SJSA1 (cell line): ENCODE data around the gene CDC45. TPM values are rescaled to one million over a fixed set of nuclear protein-coding genes. Genes with fewer than 3 reads are reported as not detected.

Source experiments
- DNase-seq, 2 experiments: peaks; one replicate each; pipeline ENCODE4 v3.0.0-alpha.2; 2015 to 2020; ENCODE audit warnings: low spot score in 2 of 2, low read depth in 1 of 2
- H3K27ac ChIP-seq: fragments of 250-450 bp; sonication (Bioruptor Pico); 2 replicates; pipeline ENCODE4 v1.5.1; 2020; ENCODE audit warnings: mild to moderate bottlenecking, moderate library complexity
- H3K27me3 ChIP-seq: fragments of 250-450 bp; sonication (Bioruptor Pico); replicated peaks from 2 replicates; pipeline ENCODE4 v1.5.1; 2020; ENCODE audit warnings: mild to moderate bottlenecking, moderate library complexity
- H3K36me3 ChIP-seq: fragments of 250-450 bp; sonication (Bioruptor Pico); 2 replicates; pipeline ENCODE4 v1.5.1; 2020; ENCODE audit warnings: mild to moderate bottlenecking
- H3K4me1 ChIP-seq: fragments of 250-450 bp; sonication (Bioruptor Pico); replicated peaks from 2 replicates; pipeline ENCODE4 v1.6.1; 2021; ENCODE audit warnings: mild to moderate bottlenecking
- H3K4me3 ChIP-seq: fragments of 250-450 bp; sonication (Bioruptor Pico); 2 replicates; pipeline ENCODE4 v1.5.1; 2020; ENCODE audit warnings: mild to moderate bottlenecking
- H3K9me3 ChIP-seq: fragments of 250-450 bp; sonication (Bioruptor Pico); replicated peaks from 2 replicates; pipeline ENCODE4 v1.5.1; 2020; ENCODE audit warnings: mild to moderate bottlenecking
- total RNA-seq: library from RNA; depleted of rRNA; stranded (reverse); fragments of >200 nt; shearing (Covaris generic); gene quantifications from 2 replicates; pipeline ENCODE4 v1.2.3, GENCODE V29; 2014

The CDC45 gene
- total RNA-seq, 1 experiment from 2014 or later: 72.5 TPM

DNA sequence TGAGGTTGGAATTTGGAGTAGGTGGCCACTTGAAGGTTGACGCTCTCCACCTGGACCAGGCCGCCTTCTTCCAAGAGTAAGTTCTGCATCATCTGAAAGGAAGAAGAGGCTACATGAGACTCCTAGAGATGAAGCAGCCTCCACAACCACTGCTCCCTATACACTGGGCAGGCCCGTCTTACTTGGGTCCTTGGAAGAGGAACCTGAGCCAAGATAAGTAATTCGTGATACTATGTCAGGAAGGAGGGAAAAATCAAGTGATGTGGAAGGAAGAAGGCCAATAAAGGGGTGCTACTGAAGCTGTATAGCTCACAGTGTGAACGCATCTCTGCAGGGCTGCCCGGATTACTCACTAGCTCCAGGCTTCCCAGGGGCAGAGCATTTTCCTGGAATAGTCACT, 11.8 kb upstream of the CDC45 start:
- Histone ChIP-seq H3K4me1 (peaks cover 23% of the 10 kb centered on the region), H3K36me3 (peaks cover 92% of the 10 kb centered on the region), H3K4me3 (no peak overlapping the region), H3K27me3 (no peaks in the 10 kb centered on the region), H3K27ac (no peak overlapping the region), H3K9me3 (no peaks in the 10 kb centered on the region)
- no peak for DNase-seq

DNA sequence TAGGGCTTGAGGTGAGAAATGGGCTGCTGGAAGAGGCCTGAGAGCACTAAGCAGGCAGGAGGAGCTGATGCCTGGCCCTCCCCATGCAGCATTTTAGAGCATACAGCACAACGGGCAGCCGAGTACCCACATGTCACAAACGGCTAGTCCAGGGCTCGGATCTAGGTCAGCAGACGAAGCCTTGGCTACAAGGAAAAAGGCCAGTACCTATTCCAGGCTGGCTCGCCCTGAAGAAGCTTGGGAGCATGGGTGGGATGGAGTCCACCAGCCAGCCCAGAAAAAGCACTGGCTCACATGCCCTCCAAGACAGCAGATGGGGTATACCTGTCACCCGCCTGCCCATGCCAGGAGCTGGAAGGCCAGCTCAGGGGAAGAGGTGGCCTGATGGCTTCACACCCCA, 10.3 kb upstream of the CDC45 start:
- H3K36me3 ChIP-seq: peaks cover 99% of the 10 kb centered on the region
- DNase-seq: no peak
- H3K9me3 ChIP-seq: no peaks in the 10 kb centered on the region
- H3K4me1 ChIP-seq: peaks cover 8% of the 10 kb centered on the region
- no peak overlapping the region for H3K4me3 ChIP-seq
- no peaks in the 10 kb centered on the region for H3K27me3 ChIP-seq
- no peak overlapping the region for H3K27ac ChIP-seq

GRCh38 chr22:19470010-19470409, 9.7 kb upstream of the CDC45 start:
- H3K36me3 ChIP-seq: peaks cover 99% of the 10 kb centered on the region
- peaks cover 2% of the 10 kb centered on the region for H3K4me1 ChIP-seq
- no peaks in the 10 kb centered on the region for H3K27me3 ChIP-seq
- DNase-seq: no peak
- no peaks in the 10 kb centered on the region for H3K9me3 ChIP-seq
- no peak overlapping the region for H3K4me3 ChIP-seq
- H3K27ac ChIP-seq: no peak overlapping the region

DNA sequence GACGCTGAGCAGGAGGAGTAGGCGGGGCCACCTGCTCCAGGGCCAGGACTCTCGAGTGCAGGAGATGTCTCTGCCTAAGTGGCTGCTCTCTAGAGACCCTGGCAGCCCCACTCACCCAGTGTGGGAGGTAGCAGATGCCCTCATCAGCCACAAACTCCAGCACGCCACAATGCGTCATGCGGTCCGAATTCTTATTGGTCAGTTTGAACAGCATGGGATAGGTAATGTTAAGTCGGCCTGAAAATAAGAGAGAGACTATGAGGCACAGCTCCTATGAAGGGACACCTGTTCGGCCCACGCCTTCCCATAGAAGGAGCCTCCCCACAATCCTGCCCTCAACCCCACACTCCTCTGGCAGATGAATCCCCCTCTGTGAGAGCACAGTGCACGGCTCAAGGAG, 8.1 kb upstream of the CDC45 start:
- Histone ChIP-seq H3K4me3 (no peak overlapping the region), H3K9me3 (no peaks in the 10 kb centered on the region), H3K4me1 (no peaks in the 10 kb centered on the region), H3K27me3 (no peaks in the 10 kb centered on the region), H3K27ac (no peak overlapping the region), H3K36me3 (peaks cover 96% of the 10 kb centered on the region)
- no peak for DNase-seq

DNA sequence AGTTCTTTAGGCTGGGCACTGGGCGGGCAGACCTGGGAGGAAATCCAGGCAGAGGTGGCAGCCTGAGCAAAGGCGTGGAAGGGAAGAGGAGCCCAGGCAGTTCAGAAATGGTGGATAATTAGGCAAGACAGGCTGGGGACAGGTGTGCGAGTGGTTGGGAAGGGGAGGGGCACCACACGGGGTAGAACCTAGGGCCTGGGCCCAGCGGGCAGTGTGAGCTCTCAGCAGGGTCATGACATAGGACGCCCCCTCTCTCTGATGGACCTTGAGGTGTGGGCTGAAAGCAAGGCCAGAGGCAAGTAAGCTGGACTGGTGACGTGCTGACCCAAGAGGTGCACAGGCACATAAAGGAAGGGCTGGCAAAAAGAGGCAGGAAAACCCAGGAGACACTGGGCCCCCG, 7.5 kb upstream of the CDC45 start:
- Histone ChIP-seq H3K27me3 (no peaks in the 10 kb centered on the region), H3K9me3 (no peaks in the 10 kb centered on the region), H3K4me3 (no peak overlapping the region), H3K36me3 (peaks cover 92% of the 10 kb centered on the region), H3K4me1 (peaks cover 2% of the 10 kb centered on the region), H3K27ac (no peak overlapping the region)
- DNase-seq: no peak

DNA sequence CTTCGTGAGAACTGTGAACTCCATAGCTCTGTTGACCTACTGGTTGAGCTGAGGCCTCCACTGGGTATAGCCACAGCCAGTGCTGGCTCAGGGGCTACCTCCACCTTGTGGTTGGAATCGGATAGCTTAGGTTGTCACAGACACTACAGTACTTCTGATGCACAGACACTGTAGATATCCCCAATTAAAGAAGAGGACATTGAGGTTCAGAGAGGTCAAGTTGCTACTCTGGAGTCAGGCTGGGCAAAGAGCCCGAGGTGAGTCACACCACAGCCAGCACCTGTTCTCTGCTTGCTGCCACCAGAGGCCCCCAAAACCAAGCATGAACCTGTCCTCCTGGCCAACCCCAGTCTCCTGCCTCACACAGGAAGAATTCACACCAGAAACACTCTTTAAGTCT, 6.1 kb upstream of the CDC45 start:
- Histone ChIP-seq H3K9me3 (no peaks in the 10 kb centered on the region), H3K4me3 (no peak overlapping the region), H3K4me1 (peaks cover 8% of the 10 kb centered on the region), H3K36me3 (peaks cover 83% of the 10 kb centered on the region), H3K27ac (no peak overlapping the region), H3K27me3 (no peaks in the 10 kb centered on the region)
- DNase-seq: no peak

DNA sequence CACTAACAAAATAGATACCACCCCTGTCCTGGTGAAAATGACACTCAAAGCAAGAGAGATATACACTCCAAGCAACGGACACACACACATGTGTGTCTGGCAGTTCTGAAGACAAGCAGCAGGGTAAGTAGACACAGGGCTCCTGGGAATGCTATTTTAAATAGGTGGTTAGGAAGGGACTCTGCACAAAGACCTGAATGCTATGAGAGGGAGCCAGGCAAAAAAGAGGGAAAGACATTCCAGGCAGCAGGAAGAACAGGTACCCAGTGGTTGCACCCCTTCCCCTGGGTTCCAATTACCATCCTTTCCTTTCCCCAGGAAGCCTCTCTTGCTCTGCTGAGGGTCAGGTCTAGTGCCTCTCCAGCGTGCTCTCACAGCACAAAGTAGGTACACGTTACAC, 3.7 kb upstream of the CDC45 start:
- Histone ChIP-seq H3K27ac (no peak overlapping the region), H3K4me1 (peaks cover 17% of the 10 kb centered on the region), H3K4me3 (no peak overlapping the region), H3K9me3 (no peaks in the 10 kb centered on the region), H3K27me3 (no peaks in the 10 kb centered on the region), H3K36me3 (peaks cover 68% of the 10 kb centered on the region)
- no peak for DNase-seq

GRCh38 chr22:19477321-19478044, 2.2 kb upstream of the CDC45 start:
- no peaks in the 10 kb centered on the region for H3K9me3 ChIP-seq
- no peaks in the 10 kb centered on the region for H3K27me3 ChIP-seq
- peaks cover 17% of the 10 kb centered on the region for H3K4me1 ChIP-seq
- peak overlapping the region; percentile 64 for H3K4me3 ChIP-seq
- DNase-seq: peak in 1 of 2 experiments; percentile 34
- H3K27ac ChIP-seq: no peak overlapping the region; the same call in 1 of the 2 replicates
- peaks cover 63% of the 10 kb centered on the region for H3K36me3 ChIP-seq

DNA sequence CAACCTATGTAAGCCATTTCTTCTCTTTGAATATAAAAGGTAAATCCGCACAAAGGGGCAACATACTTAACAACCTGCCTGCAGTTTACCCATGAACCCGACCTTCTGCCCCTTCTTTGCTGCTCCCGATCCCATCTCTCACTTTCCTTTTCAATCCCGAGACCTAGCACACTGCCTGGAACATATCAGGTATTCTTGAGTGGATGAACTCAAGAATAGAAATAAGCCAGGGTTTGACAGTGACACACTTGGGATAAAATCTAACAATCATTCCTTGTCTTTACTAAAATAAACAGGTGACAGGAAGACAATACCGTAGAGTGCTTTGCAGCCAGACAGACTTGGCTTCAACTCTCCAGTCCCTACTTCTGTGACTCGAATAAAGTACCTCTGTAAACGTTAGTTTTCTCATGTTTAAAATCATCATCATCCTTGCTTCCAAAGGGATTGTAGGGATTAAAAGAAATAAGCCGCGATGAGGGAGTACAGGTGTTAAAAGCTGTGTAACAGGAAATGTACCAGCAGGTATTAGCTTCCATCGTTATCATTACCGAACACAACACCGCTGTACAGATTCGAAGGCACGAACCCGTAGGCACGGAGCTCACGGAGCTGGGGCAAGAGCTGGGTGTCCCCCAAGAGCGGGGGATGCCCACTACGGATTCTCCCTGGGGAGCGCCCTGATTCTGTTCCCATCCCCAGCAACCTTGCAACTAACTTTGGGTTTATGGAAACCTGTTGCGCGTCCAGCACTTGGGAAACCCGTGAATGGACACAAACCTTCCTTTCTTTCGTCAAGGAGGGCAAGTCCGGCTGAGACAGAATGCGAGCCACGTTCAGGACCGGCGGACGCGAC, 1.4 kb upstream of the CDC45 start:
- Histone ChIP-seq H3K36me3 (peaks cover 63% of the 10 kb centered on the region), H3K4me3 (peak overlapping the region; percentile 64), H3K9me3 (no peaks in the 10 kb centered on the region), H3K27ac (peak overlapping the region; percentile 100), H3K27me3 (no peaks in the 10 kb centered on the region), H3K4me1 (peaks cover 17% of the 10 kb centered on the region)
- peak in 1 of 2 experiments; percentile 45 for DNase-seq

DNA sequence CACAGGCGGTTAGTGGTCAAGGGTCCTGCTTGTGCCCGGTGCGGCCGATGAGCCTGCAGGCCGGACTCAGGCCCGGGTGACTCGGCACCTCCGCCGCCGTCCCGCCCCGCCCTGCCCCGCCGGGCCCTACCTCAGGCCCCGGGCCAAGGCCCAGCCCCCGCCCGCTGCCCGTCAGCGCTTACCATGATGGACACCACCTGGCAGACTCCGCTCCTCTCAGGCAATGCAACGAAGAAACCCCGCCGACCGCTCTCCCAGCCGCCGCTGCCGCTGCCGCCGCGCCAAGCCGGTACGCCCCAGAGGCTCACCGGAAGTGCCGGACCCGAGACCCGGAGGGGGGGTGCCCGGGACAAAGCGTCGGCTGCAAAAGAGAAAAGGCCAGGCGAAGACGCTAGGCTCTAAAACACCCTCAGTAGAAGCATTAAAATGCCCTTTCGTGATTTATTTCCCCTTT, 792 bp upstream of the CDC45 start, which contains the start of gene UFD1:
TSS of gene UFD1 (minus strand) at position 293 of the 454 bp plus-strand sequence. CDS start at position 185, 108 bp downstream.
- Histone ChIP-seq H3K9me3 (no peaks in the 10 kb centered on the region), H3K27ac (peak within 1 kb of the TSS; percentile 100), H3K4me3 (peak within 1 kb of the TSS; percentile 64), H3K36me3 (peaks cover 62% of the 10 kb centered on the region), H3K27me3 (no peaks in the 10 kb centered on the region), H3K4me1 (peaks cover 17% of the 10 kb centered on the region)
- DNase-seq: peak in 1 of 2 experiments; percentile 84

DNA sequence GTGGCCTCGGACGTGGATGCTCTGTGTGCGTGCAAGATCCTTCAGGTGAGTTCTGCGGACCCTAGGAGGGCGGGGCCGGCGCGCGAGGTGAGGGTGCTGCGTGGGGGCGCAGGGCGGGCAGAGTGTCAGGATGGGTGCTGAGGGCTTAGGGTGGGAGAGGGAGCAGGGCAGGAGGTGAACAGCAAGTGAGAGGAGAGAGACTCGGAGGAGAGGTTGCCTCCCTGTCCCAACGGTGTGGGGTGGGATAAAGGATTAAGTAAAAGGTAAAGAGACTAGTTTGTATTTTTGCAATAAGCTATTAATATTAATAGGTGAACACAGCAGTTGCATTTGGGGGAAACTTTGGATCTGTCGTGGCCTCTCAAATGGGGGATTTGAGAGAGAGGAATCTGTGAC, 451 bp downstream of the CDC45 start:
- Histone ChIP-seq H3K27me3 (no peaks in the 10 kb centered on the region), H3K36me3 (peaks cover 62% of the 10 kb centered on the region), H3K27ac (peak overlapping the region; percentile 100), H3K9me3 (no peaks in the 10 kb centered on the region), H3K4me1 (peaks cover 17% of the 10 kb centered on the region), H3K4me3 (peak overlapping the region; percentile 64)
- DNase-seq: peak in 1 of 2 experiments; percentile 9

DNA sequence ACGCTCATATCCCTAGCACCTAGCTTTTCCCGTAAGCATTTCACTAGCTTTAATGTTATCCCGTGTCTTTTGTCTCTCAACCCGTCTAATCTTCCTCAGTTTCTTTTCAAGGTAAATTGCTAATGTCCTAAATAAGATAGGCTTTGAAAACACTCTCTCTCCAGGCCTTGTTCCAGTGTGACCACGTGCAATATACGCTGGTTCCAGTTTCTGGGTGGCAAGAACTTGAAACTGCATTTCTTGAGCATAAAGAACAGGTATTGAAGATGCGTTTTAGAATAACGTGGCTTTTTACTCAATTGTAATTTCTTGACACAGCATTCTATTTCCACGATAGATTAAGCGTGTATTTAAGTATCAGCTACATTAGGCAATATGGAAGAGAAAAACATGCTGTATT, 1.1 kb downstream of the CDC45 start:
- peak overlapping the region; percentile 64 for H3K4me3 ChIP-seq
- H3K4me1 ChIP-seq: peaks cover 17% of the 10 kb centered on the region
- H3K9me3 ChIP-seq: no peaks in the 10 kb centered on the region
- no peak for DNase-seq
- H3K27ac ChIP-seq: no peak overlapping the region
- H3K27me3 ChIP-seq: no peaks in the 10 kb centered on the region
- H3K36me3 ChIP-seq: peaks cover 62% of the 10 kb centered on the region

DNA sequence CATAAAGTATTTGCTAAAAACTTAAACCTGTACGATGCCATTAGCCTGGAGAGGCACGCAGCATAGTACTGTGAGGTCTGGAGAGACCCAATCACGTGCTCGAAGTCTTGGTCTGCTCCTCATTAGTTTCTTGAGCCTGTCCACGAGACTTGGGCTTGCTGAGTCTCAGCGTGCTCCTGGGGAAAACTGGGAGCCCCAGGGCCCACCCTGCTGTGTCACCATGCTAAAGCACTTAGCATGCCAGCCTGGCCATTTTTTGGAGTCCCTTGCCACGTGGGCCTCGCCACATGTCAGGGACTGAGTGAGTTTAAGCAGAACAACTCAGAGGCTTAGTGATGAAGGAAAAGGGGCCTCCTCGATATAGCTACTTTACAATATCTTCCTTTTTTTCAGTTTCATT, 2.6 kb downstream of the CDC45 start:
- H3K4me3 ChIP-seq: no peak overlapping the region
- no peak for DNase-seq
- no peaks in the 10 kb centered on the region for H3K9me3 ChIP-seq
- H3K27ac ChIP-seq: no peak overlapping the region
- peaks cover 15% of the 10 kb centered on the region for H3K4me1 ChIP-seq
- H3K27me3 ChIP-seq: no peaks in the 10 kb centered on the region
- H3K36me3 ChIP-seq: peaks cover 58% of the 10 kb centered on the region
